Naive thymus-derived CD8-positive, alpha-beta T cell (primary cell): ENCODE data around the gene STX2. TPM values are rescaled to one million over a fixed set of nuclear protein-coding genes. Genes with fewer than 3 reads are reported as not detected.
"Not testable (repeated sequence)": the region's sequence is repeated elsewhere in the genome, so short reads cannot be mapped to it uniquely, and the experiment has no call there.

Source experiments
- ATAC-seq, 2 donors: fragments of 150-1000 bp; cut with Tn5 transposase in 1 of 2; sonication (Bioruptor Pico), chemical (Tn5 transposase) in 1 of 2; 1 replicate in 1 of 2; 2 replicates in 1 of 2; pipeline ENCODE4 v1.10.0; 2021; ENCODE audit warnings: mild to moderate bottlenecking in 2 of 2, moderate library complexity in 2 of 2
- POLR2A ChIA-PET: fragments of 350-600 bp; sonication (Branson Sonifier 250); formaldehyde crosslinking; loops from one replicate; lab custom pipeline; 2021; ENCODE audit warnings: antibody characterized with exemption; lab: Charles Lee
- DNase-seq, 10 donors: peaks; one replicate each; pipeline versions ENCODE4 v3.0.0 to v3.0.0-alpha.2; 2020 to 2022
- H3K27ac Mint-ChIP-seq, 10 donors: one replicate each; pipeline ENCODE4 v1.8.0; 2020 to 2022; ENCODE audit warnings: mild to moderate bottlenecking in 10 of 10, mixed read lengths in 10 of 10, moderate library complexity in 4 of 10, inconsistent platforms in 1 of 10
- H3K27me3 Mint-ChIP-seq, 5 donors: one replicate each; pipeline ENCODE4 v1.8.0; 2021 to 2022; ENCODE audit warnings: mixed read lengths in 5 of 5
- H3K36me3 Mint-ChIP-seq, 3 donors: one replicate each; pipeline ENCODE4 v1.8.0; 2020 to 2022; ENCODE audit warnings: mixed read lengths in 3 of 3, mild to moderate bottlenecking in 2 of 3, inconsistent platforms in 1 of 3
- H3K4me1 Mint-ChIP-seq, 4 donors: one replicate each; pipeline ENCODE4 v1.8.0; 2021 to 2022; ENCODE audit warnings: mixed read lengths in 4 of 4
- H3K4me3 Mint-ChIP-seq, 10 donors: one replicate each; pipeline ENCODE4 v1.8.0; 2020 to 2022; ENCODE audit warnings: mild to moderate bottlenecking in 10 of 10, mixed read lengths in 10 of 10, moderate library complexity in 6 of 10, inconsistent platforms in 1 of 10
- H3K9me3 Mint-ChIP-seq, 9 donors: one replicate each; pipeline ENCODE4 v1.8.0; 2020 to 2022; ENCODE audit warnings: mixed read lengths in 9 of 9, mild to moderate bottlenecking in 3 of 9, inconsistent platforms in 1 of 9, moderate library complexity in 1 of 9
- polyA plus RNA-seq, 3 donors: library from polyadenylated mRNA; unstranded; fragments of 300-500 nt; fragmentation: Illumina TruSeq; gene quantifications; one replicate each; pipeline ENCODE4 v1.2.3, GENCODE V29; 2021
- total RNA-seq, 8 experiments: library from RNA in 2 of 8; stranded (reverse) in 2 of 8; gene quantifications; one replicate each; pipeline ENCODE4 v1.2.3 and lab custom pipeline; 2021 to 2026

The STX2 gene
- total and polyA plus RNA-seq, 5 experiments from 2014 or later: 6.7 to 29.9 (median 9.3) TPM

GRCh38 chr12:130862771-130863170 is 23.7 kb upstream of the STX2 start:
- ATAC-seq, H3K9me3 Mint-ChIP-seq, H3K4me3 Mint-ChIP-seq, DNase-seq, POLR2A ChIA-PET, H3K36me3 Mint-ChIP-seq, H3K27me3 Mint-ChIP-seq: not testable (repeated sequence)
- peak overlapping the region in 2 of 10 donors; percentile 11 to 74 for H3K27ac Mint-ChIP-seq
- peaks cover 7 to 20% (median 13%) of the 10 kb centered on the region in 4 donors for H3K4me1 Mint-ChIP-seq

- H3K4me3 Mint-ChIP-seq: peak overlapping the region in 1 of 10 donors; percentile 34
- ATAC-seq (no peak), DNase-seq (no peak)
- peak overlapping the region in 2 of 10 donors; percentile 15 to 52 for H3K27ac Mint-ChIP-seq
- peaks cover 0 to 2% (median 0%) of the 10 kb centered on the region in 5 donors for H3K27me3 Mint-ChIP-seq
- peaks cover 0 to 5% (median under 1%) of the 10 kb centered on the region in 3 donors for H3K36me3 Mint-ChIP-seq
- POLR2A ChIA-PET: no interaction called here
- peaks cover 6 to 17% (median 8%) of the 10 kb centered on the region in 4 donors for H3K4me1 Mint-ChIP-seq
- peaks cover 0 to 11% (median 5%) of the 10 kb centered on the region in 9 donors for H3K9me3 Mint-ChIP-seq
These were observed 23.1 kb upstream of the STX2 start for GRCh38 chr12:130862161-130862560.

GRCh38 chr12:130860311-130860710 is 21.3 kb upstream of the STX2 start:
- peaks cover 0 to 18% (median 9%) of the 10 kb centered on the region in 9 donors for H3K9me3 Mint-ChIP-seq
- no peak overlapping the region for H3K4me3 Mint-ChIP-seq
- no peak for DNase-seq
- POLR2A ChIA-PET: no interaction called here
- H3K27ac Mint-ChIP-seq: peak overlapping the region in 2 of 10 donors; percentile 24 to 53
- H3K27me3 Mint-ChIP-seq: peaks cover 0 to 9% (median 0%) of the 10 kb centered on the region in 5 donors
- H3K36me3 Mint-ChIP-seq: peaks cover 0 to 8% (median 5%) of the 10 kb centered on the region in 3 donors
- H3K4me1 Mint-ChIP-seq: peaks cover 0 to 6% (median 3%) of the 10 kb centered on the region in 4 donors
- ATAC-seq: no peak

GRCh38 chr12:130859161-130859560 is 20.1 kb upstream of the STX2 start:
- H3K4me3 Mint-ChIP-seq: no peak overlapping the region
- peaks cover 0 to 9% (median 0%) of the 10 kb centered on the region in 5 donors for H3K27me3 Mint-ChIP-seq
- no peak for DNase-seq
- H3K9me3 Mint-ChIP-seq: peaks cover 0 to 18% (median 9%) of the 10 kb centered on the region in 9 donors
- peaks cover 0 to 6% (median 3%) of the 10 kb centered on the region in 4 donors for H3K4me1 Mint-ChIP-seq
- peaks cover 0 to 8% (median 5%) of the 10 kb centered on the region in 3 donors for H3K36me3 Mint-ChIP-seq
- POLR2A ChIA-PET: no interaction called here
- H3K27ac Mint-ChIP-seq: no peak overlapping the region
- no peak for ATAC-seq

- POLR2A ChIA-PET: no interaction called here
- Mint-ChIP-seq H3K4me1 (peaks cover 0 to 6% (median 3%) of the 10 kb centered on the region in 4 donors), H3K9me3 (peaks cover 0 to 18% (median 9%) of the 10 kb centered on the region in 9 donors), H3K27ac (no peak overlapping the region), H3K4me3 (no peak overlapping the region), H3K27me3 (peaks cover 0 to 9% (median 1%) of the 10 kb centered on the region in 5 donors), H3K36me3 (peaks cover 0 to 8% (median 5%) of the 10 kb centered on the region in 3 donors)
- ATAC-seq (no peak), DNase-seq (no peak)
These were observed 19.0 kb upstream of the STX2 start for GRCh38 chr12:130858084-130858483.

GRCh38 chr12:130856088-130856487 is 17.0 kb upstream of the STX2 start:
- peaks cover 0 to 8% (median 5%) of the 10 kb centered on the region in 3 donors for H3K36me3 Mint-ChIP-seq
- peaks cover 0 to 9% (median 1%) of the 10 kb centered on the region in 5 donors for H3K27me3 Mint-ChIP-seq
- H3K4me1 Mint-ChIP-seq: peaks cover 0 to 2% (median 0%) of the 10 kb centered on the region in 4 donors
- H3K9me3 Mint-ChIP-seq: peaks cover 0 to 11% (median 6%) of the 10 kb centered on the region in 9 donors
- no peak overlapping the region for H3K4me3 Mint-ChIP-seq
- POLR2A ChIA-PET: no interaction called here
- DNase-seq (no peak), ATAC-seq (no peak)
- no peak overlapping the region for H3K27ac Mint-ChIP-seq

GRCh38 chr12:130850418-130851021 is 11.5 kb upstream of the STX2 start:
- Mint-ChIP-seq H3K27me3 (peaks cover 0 to 5% (median 1%) of the 10 kb centered on the region in 5 donors), H3K4me3 (no peak overlapping the region), H3K27ac (peak overlapping the region in 1 of 10 donors; percentile 56), H3K4me1 (no peaks in the 10 kb centered on the region), H3K36me3 (no peaks in the 10 kb centered on the region), H3K9me3 (no peaks in the 10 kb centered on the region)
- no peak for ATAC-seq
- POLR2A ChIA-PET: no interaction called here
- no peak for DNase-seq

- Mint-ChIP-seq H3K4me1 (no peaks in the 10 kb centered on the region), H3K4me3 (no peak overlapping the region), H3K36me3 (no peaks in the 10 kb centered on the region), H3K27ac (peak overlapping the region in 1 of 10 donors; percentile 2), H3K27me3 (peaks cover 0 to 5% (median 1%) of the 10 kb centered on the region in 5 donors), H3K9me3 (no peaks in the 10 kb centered on the region)
- DNase-seq (no peak), ATAC-seq (no peak)
- POLR2A ChIA-PET: no interaction called here
These were observed 10.7 kb upstream of the STX2 start for GRCh38 chr12:130849561-130850417.

GRCh38 chr12:130848785-130849305 is 9.8 kb upstream of the STX2 start:
- H3K9me3 Mint-ChIP-seq, POLR2A ChIA-PET: not testable (repeated sequence)

GRCh38 chr12:130848105-130848504 is 9.1 kb upstream of the STX2 start:
- H3K4me1 Mint-ChIP-seq, H3K9me3 Mint-ChIP-seq, DNase-seq, H3K36me3 Mint-ChIP-seq, H3K4me3 Mint-ChIP-seq, ATAC-seq, POLR2A ChIA-PET, H3K27me3 Mint-ChIP-seq: not testable (repeated sequence)
- H3K27ac Mint-ChIP-seq: peak overlapping the region in 1 of 10 donors; percentile 47

More at GRCh38 chr12:130848785-130849305, 9.8 kb upstream of the STX2 start:
- H3K4me3 Mint-ChIP-seq, H3K27me3 Mint-ChIP-seq, DNase-seq, H3K4me1 Mint-ChIP-seq, ATAC-seq, H3K27ac Mint-ChIP-seq, H3K36me3 Mint-ChIP-seq: not testable (repeated sequence)

- POLR2A ChIA-PET: no interaction called here
- no peaks in the 10 kb centered on the region for H3K4me1 Mint-ChIP-seq
- no peaks in the 10 kb centered on the region for H3K9me3 Mint-ChIP-seq
- H3K27me3 Mint-ChIP-seq: peaks cover 0 to 5% (median 0%) of the 10 kb centered on the region in 5 donors
- H3K36me3 Mint-ChIP-seq: no peaks in the 10 kb centered on the region
- no peak overlapping the region for H3K4me3 Mint-ChIP-seq
- no peak for ATAC-seq
- H3K27ac Mint-ChIP-seq: peak overlapping the region in 1 of 10 donors; percentile 28
- no peak for DNase-seq
These were observed 8.1 kb upstream of the STX2 start for GRCh38 chr12:130847112-130847511.

- POLR2A ChIA-PET: no interaction called here
- H3K4me1 Mint-ChIP-seq: no peaks in the 10 kb centered on the region
- no peak for ATAC-seq
These were observed 7.3 kb upstream of the STX2 start for GRCh38 chr12:130846369-130846768.

More at GRCh38 chr12:130846369-130846768, 7.3 kb upstream of the STX2 start:
- DNase-seq: no peak
- H3K36me3 Mint-ChIP-seq: no peaks in the 10 kb centered on the region
- H3K9me3 Mint-ChIP-seq: no peaks in the 10 kb centered on the region
- no peak overlapping the region for H3K27ac Mint-ChIP-seq
- H3K4me3 Mint-ChIP-seq: no peak overlapping the region
- peaks cover 0 to 5% (median 0%) of the 10 kb centered on the region in 5 donors for H3K27me3 Mint-ChIP-seq
